A673 (cell line): ENCODE data around the gene GLRX3. TPM values are rescaled to one million over a fixed set of nuclear protein-coding genes. Genes with fewer than 3 reads are reported as not detected.

Experiments
- BruUV-seq: library from RNA; stranded (reverse); fragments of 400-500 nt; replicated peaks from 2 replicates; lab custom pipeline; 2021; lab: Mats Ljungman, UMichigan
- CTCF ChIA-PET: fragments of 300-600 bp; sonication (Branson Sonifier 250); formaldehyde crosslinking; loops from one replicate; lab custom pipeline; 2022; ENCODE audit warnings: antibody characterized with exemption; lab: Charles Lee
- POLR2A ChIA-PET: fragments of 300-600 bp; sonication (Branson Sonifier 250); formaldehyde crosslinking; loops from one replicate; lab custom pipeline; 2022; ENCODE audit warnings: antibody characterized with exemption; ENCODE audit not compliant: low non-redundant PET; lab: Charles Lee
- DNase-seq: peaks from one replicate; pipeline ENCODE4 v3.0.0-alpha.2; 2015; ENCODE audit warnings: low spot score
- H3K27ac ChIP-seq: fragments of 200-600 bp; sonication (generic); 2 replicates; pipeline ENCODE4 v1.5.1; 2016; ENCODE audit warnings: mixed run types, low read depth, mild to moderate bottlenecking, mixed read lengths, antibody characterized with exemption, low read length; ENCODE audit not compliant: poor library complexity, severe bottlenecking
- H3K27me3 ChIP-seq: fragments of 200-600 bp; sonication (generic); replicated peaks from 2 replicates; pipeline ENCODE4 v1.6.1; 2017; ENCODE audit warnings: mixed run types, low read depth, mild to moderate bottlenecking, mixed read lengths, antibody characterized with exemption, low read length; ENCODE audit not compliant: insufficient read depth, poor library complexity
- H3K36me3 ChIP-seq: fragments of 200-600 bp; sonication (generic); 2 replicates; pipeline ENCODE4 v1.6.1; 2016; ENCODE audit warnings: mixed run types, mild to moderate bottlenecking, mixed read lengths, antibody characterized with exemption, low read length; ENCODE audit not compliant: insufficient read depth, poor library complexity, severe bottlenecking
- H3K4me1 ChIP-seq: fragments of 200-600 bp; sonication (generic); 2 replicates; pipeline ENCODE4 v1.6.1; 2017; ENCODE audit warnings: mixed run types, mild to moderate bottlenecking, mixed read lengths, antibody characterized with exemption, low read length; ENCODE audit not compliant: insufficient read depth, poor library complexity, severe bottlenecking
- H3K4me3 ChIP-seq: fragments of 200-600 bp; sonication (generic); 2 replicates; pipeline ENCODE4 v1.5.1; 2016; ENCODE audit warnings: low read depth, mixed run types, mild to moderate bottlenecking, mixed read lengths, low read length; ENCODE audit not compliant: poor library complexity, severe bottlenecking
- H3K9me3 ChIP-seq: fragments of 200-600 bp; sonication (generic); 2 replicates; pipeline ENCODE4 v1.6.1; 2016; ENCODE audit warnings: mixed run types, low read depth, mild to moderate bottlenecking, mixed read lengths, antibody characterized with exemption, low read length; ENCODE audit not compliant: poor library complexity, severe bottlenecking
- EZH2 ChIP-seq: fragments of 200-600 bp; sonication (generic); IDR thresholded peaks from 2 replicates; pipeline ENCODE4 v1.6.1; 2017; ENCODE audit warnings: borderline replicate concordance, low read depth, mild to moderate bottlenecking, mixed read lengths, antibody characterized with exemption, low read length; ENCODE audit not compliant: poor library complexity, severe bottlenecking
- intact Hi-C: fragments of 100-400 bp; cut with micrococcal nuclease; formaldehyde crosslinking; loops from one replicate; pipeline ENCODE4 v1.10.0; 2022; ENCODE audit not compliant: unreplicated experiment
- total RNA-seq: library from RNA; stranded (reverse); gene quantifications from 2 replicates; pipeline ENCODE4 v1.2.3, GENCODE V29; 2021
- TF ChIP-seq, protein P1 (sequence below): fragments of 300-800, 200-600 bp; sonication (generic); conservative IDR thresholded peaks from 2 replicates; pipeline ENCODE4 v1.5.1; 2017; ENCODE audit warnings: low read depth, mild to moderate bottlenecking, antibody characterized with exemption, low read length, moderate library complexity, mixed read lengths

GLRX3 gene
- total RNA-seq, 1 experiment from 2014 or later, result 197 TPM

DNA sequence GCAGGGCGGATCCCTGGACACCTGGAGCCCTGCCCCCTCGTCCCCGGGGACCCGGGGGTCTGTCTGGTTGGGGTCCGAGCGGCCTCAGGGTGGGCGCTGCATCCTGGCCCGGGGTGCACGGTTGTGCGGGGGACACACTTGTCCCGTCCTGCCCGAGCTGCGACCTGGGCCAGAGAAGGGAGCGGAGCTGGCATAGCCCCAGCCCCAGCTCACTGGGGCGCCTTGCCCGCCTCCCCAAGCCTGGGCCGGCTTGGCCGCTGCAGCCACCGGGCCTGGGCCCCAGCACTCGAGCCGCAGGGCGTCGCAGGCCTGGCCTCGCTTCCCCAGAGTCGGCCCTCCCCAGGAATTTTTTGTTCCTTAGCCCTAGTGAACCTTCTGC is 54.5 kb downstream of the GLRX3 start:
- POLR2A ChIA-PET, result no interaction called here
- Histone ChIP-seq H3K4me1 (no peaks in the 10 kb centered on the region), H3K27ac (peak overlapping the region; percentile 68), H3K36me3 (no peaks in the 10 kb centered on the region), H3K27me3 (no peaks in the 10 kb centered on the region), H3K4me3 (peak overlapping the region; percentile 64), H3K9me3 (no peaks in the 10 kb centered on the region)
- TF ChIP-seq, protein P1, sequence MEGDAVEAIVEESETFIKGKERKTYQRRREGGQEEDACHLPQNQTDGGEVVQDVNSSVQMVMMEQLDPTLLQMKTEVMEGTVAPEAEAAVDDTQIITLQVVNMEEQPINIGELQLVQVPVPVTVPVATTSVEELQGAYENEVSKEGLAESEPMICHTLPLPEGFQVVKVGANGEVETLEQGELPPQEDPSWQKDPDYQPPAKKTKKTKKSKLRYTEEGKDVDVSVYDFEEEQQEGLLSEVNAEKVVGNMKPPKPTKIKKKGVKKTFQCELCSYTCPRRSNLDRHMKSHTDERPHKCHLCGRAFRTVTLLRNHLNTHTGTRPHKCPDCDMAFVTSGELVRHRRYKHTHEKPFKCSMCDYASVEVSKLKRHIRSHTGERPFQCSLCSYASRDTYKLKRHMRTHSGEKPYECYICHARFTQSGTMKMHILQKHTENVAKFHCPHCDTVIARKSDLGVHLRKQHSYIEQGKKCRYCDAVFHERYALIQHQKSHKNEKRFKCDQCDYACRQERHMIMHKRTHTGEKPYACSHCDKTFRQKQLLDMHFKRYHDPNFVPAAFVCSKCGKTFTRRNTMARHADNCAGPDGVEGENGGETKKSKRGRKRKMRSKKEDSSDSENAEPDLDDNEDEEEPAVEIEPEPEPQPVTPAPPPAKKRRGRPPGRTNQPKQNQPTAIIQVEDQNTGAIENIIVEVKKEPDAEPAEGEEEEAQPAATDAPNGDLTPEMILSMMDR, result no peak
- no peak for TF ChIP-seq EZH2
- intact Hi-C loops, result loop anchor here (2.0 to 5.0 kb wide), 2 partner anchors 142 to 1684 kb away; no protein-coding TSS in a partner anchor
- no peak for DNase-seq
- CTCF ChIA-PET, result interaction anchor here (0.7 kb wide), 1 partner anchor 630 kb away, joined by 3 read pairs; no protein-coding TSS in a partner anchor
- no TSS peak for BruUV-seq

DNA sequence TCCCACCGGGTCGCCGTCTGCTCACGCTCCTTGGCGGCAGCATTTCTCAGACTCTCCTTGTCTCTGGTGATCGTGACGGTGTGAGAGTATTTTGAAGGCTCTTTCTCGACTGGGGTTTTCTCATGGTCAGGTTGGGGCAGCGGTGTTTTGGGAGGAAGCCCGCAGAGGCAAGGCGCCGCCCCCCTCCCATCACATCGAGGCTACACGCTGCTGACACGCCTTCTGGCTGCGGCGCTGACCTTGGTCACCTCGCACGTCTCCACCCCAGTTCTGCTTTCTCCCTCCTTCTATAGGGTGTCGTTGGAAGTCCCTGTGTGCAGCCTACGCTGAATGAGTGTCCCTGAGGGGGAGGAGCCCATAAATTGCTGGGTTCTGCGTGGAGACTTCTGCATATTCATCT is 55.2 kb downstream of the GLRX3 start:
- no peak overlapping the region for H3K4me3 ChIP-seq
- H3K27me3 ChIP-seq, result no peaks in the 10 kb centered on the region
- POLR2A ChIA-PET, result no interaction called here
- no peaks in the 10 kb centered on the region for H3K36me3 ChIP-seq
- H3K4me1 ChIP-seq, result no peaks in the 10 kb centered on the region
- no peak for DNase-seq
- H3K9me3 ChIP-seq, result no peaks in the 10 kb centered on the region
- no TSS peak for BruUV-seq
- no peak overlapping the region for H3K27ac ChIP-seq
- no peak for TF ChIP-seq EZH2
- TF ChIP-seq, protein P1, result no peak
- intact Hi-C loops, result loop anchor here (2.0 to 5.0 kb wide), 2 partner anchors 141 to 1683 kb away; no protein-coding TSS in a partner anchor
- CTCF ChIA-PET, result no interaction called here

DNA sequence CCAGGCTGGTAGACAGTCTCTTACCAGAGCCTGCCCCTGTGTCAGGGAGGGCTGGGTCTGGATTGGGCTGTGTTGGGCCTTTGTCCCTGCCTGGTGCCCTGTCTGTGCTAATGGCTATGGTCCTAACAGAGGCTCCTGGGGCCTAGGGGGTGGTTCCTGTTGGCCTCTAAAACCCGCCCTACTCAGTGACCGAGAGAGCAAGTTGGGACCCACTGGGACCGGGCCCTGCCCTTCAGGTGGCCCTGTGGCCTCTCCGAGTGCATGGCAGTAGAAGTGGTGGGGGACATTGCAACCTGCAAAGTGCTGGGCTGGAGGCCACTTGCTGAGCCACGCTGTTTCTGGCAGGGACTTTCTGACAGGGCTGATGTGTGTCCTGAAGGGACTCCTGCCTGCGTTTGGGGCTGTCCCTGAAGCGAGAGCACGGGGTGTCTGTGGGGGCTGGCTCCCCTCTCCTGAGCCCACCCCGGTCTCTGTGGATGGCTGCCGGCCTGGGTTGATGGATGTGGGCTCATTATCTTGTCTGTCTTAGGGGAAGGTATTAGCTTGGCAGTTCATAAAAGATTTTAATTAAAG is 56.2 kb downstream of the GLRX3 start:
- DNase-seq, result no peak
- ChIA-PET POLR2A (no interaction called here), CTCF (no interaction called here)
- no peak overlapping the region for H3K4me3 ChIP-seq
- intact Hi-C loops, result loop anchor here (5.0 kb wide), 1 partner anchor 140 kb away; no protein-coding TSS in a partner anchor
- H3K9me3 ChIP-seq, result no peaks in the 10 kb centered on the region
- no TSS peak for BruUV-seq
- TF ChIP-seq, protein P1, result no peak
- no peak for TF ChIP-seq EZH2
- no peaks in the 10 kb centered on the region for H3K36me3 ChIP-seq
- H3K27me3 ChIP-seq, result no peaks in the 10 kb centered on the region
- no peak overlapping the region for H3K27ac ChIP-seq
- H3K4me1 ChIP-seq, result no peaks in the 10 kb centered on the region
